ENCODE measurements around the gene KCNMA1. TPM values are rescaled to one million over a fixed set of nuclear protein-coding genes. Genes with fewer than 3 reads are reported as not detected.
"Not testable (repeated sequence)": the region's sequence is repeated elsewhere in the genome, so short reads cannot be mapped to it uniquely, and the experiment has no call there.

Gene KCNMA1
- total and polyA plus RNA-seq, 5 experiments from 2014 or later, result not detected

GRCh38 chr10:77592946-77593636 lies 44.5 kb downstream of the KCNMA1 start:
- H3K36me3 Mint-ChIP-seq, result no peaks in the 10 kb centered on the region
- no peak overlapping the region for H3K27ac Mint-ChIP-seq
- POLR2A ChIA-PET, result no interaction called here
- DNase-seq (no peak), ATAC-seq (no peak)
- no peaks in the 10 kb centered on the region for H3K9me3 Mint-ChIP-seq
- no peaks in the 10 kb centered on the region for H3K4me1 Mint-ChIP-seq
- H3K27me3 Mint-ChIP-seq, result peaks cover 0 to 6% (median 2%) of the 10 kb centered on the region in 5 donors
- no peak overlapping the region for H3K4me3 Mint-ChIP-seq

DNA sequence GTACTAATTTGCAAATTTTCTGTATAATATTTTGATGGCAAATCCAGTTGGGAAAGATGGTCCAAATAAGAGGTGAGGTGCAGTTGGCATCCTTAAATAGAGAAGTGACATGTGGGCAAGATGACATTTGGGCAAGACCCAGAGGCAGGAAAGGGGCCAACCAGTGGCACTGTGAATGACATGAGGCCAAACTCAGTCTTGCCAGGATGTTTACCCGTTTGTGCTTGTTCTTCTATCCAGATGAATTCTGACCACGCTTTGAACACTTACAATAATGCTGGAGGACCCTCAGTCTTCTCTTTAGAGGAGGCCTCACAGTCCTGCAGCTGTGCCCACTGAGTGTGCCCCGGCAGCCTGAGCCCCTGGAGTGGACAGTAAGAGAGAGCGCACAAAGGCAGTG lies 45.1 kb downstream of the KCNMA1 start:
- no peak for ATAC-seq
- H3K27me3 Mint-ChIP-seq, result peaks cover 0 to 6% (median 0%) of the 10 kb centered on the region in 5 donors
- POLR2A ChIA-PET, result no interaction called here
- no peak overlapping the region for H3K4me3 Mint-ChIP-seq
- no peaks in the 10 kb centered on the region for H3K4me1 Mint-ChIP-seq
- DNase-seq, result no peak
- no peaks in the 10 kb centered on the region for H3K36me3 Mint-ChIP-seq
- H3K9me3 Mint-ChIP-seq, result no peaks in the 10 kb centered on the region
- no peak overlapping the region for H3K27ac Mint-ChIP-seq

DNA sequence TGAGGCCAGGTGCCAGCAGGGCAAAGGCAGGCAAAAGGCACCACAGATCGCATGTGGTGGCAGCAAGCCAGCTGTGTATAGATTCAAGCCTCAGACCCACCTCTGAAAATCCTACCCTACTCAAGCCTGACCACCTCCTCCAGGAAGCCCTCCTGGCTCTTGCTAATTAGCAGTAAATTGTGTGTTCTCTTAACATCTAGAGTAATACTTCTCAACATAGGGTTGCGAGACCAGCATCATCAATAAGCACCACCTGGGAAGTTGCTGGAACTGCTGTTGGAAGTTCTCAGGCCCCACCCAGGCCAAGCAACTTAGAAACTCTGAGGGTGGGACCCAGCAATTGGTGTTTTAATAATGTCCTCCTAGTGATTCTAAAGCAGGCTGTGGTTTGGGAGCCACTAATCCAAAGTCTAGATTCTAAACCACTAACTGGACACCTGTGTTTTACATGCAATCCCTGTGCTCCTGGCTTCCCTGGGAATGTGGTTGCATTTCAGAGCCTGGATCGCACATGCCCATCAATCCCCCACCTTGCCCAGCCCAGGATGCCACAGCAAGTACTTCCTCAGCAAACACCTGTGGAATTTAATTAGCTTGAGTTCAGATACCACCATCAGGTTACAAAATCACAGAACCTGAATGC lies 46.2 kb downstream of the KCNMA1 start:
- Mint-ChIP-seq H3K4me3 (no peak overlapping the region), H3K9me3 (no peaks in the 10 kb centered on the region), H3K36me3 (no peaks in the 10 kb centered on the region), H3K27me3 (peaks cover 0 to 6% (median 0%) of the 10 kb centered on the region in 5 donors), H3K27ac (peak overlapping the region in 1 of 10 donors; percentile 9), H3K4me1 (no peaks in the 10 kb centered on the region)
- DNase-seq, result no peak
- ATAC-seq, result no peak
- POLR2A ChIA-PET, result no interaction called here

GRCh38 chr10:77590344-77591237 lies 47.0 kb downstream of the KCNMA1 start:
- H3K4me1 Mint-ChIP-seq, result no peaks in the 10 kb centered on the region
- DNase-seq, result no peak
- no peak overlapping the region for H3K4me3 Mint-ChIP-seq
- peaks cover 0 to 6% (median 0%) of the 10 kb centered on the region in 5 donors for H3K27me3 Mint-ChIP-seq
- POLR2A ChIA-PET, result no interaction called here
- H3K9me3 Mint-ChIP-seq, result no peaks in the 10 kb centered on the region
- no peak overlapping the region for H3K27ac Mint-ChIP-seq
- H3K36me3 Mint-ChIP-seq, result no peaks in the 10 kb centered on the region
- ATAC-seq, result no peak

DNA sequence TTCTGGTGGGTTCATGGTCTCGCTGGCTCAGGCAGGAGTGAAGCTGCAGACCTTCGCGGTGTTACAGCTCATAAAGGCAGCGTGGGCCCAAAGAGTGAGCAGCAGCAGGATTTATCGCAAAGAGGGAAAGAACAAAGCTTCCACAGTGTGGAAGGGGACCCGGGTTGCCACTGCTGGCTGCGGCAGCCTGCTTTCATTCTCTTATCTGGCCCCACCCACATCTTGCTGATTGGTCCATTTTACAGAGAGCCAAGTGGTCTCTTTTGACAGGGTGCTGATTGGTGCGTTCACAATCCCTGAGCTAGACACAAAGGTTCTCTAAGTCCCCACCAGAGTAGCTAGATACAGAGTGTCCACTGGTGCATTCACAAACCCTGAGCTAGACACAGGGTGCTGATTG lies 47.9 kb downstream of the KCNMA1 start:
- H3K27me3 Mint-ChIP-seq, H3K27ac Mint-ChIP-seq, DNase-seq, H3K9me3 Mint-ChIP-seq, H3K4me3 Mint-ChIP-seq, POLR2A ChIA-PET, H3K36me3 Mint-ChIP-seq, ATAC-seq, H3K4me1 Mint-ChIP-seq: not testable (repeated sequence)

- H3K4me3 Mint-ChIP-seq, result no peak overlapping the region
- POLR2A ChIA-PET, result no interaction called here
Observed at GRCh38 chr10:77588886-77589285, 48.7 kb downstream of the KCNMA1 start.

GRCh38 chr10:77587416-77587790 lies 50.2 kb downstream of the KCNMA1 start:
- DNase-seq, result no peak
- H3K4me3 Mint-ChIP-seq, result no peak overlapping the region
- ATAC-seq, result no peak
- POLR2A ChIA-PET, result no interaction called here
- H3K4me1 Mint-ChIP-seq, result no peaks in the 10 kb centered on the region
- H3K27me3 Mint-ChIP-seq, result peaks cover 0 to 4% (median 2%) of the 10 kb centered on the region in 5 donors
- no peaks in the 10 kb centered on the region for H3K36me3 Mint-ChIP-seq
- H3K27ac Mint-ChIP-seq, result no peak overlapping the region
- no peaks in the 10 kb centered on the region for H3K9me3 Mint-ChIP-seq

More at GRCh38 chr10:77588886-77589285, 48.7 kb downstream of the KCNMA1 start:
- DNase-seq (no peak), ATAC-seq (no peak)
- Mint-ChIP-seq H3K4me1 (no peaks in the 10 kb centered on the region), H3K9me3 (no peaks in the 10 kb centered on the region), H3K27ac (no peak overlapping the region), H3K27me3 (peaks cover 0 to 4% (median 2%) of the 10 kb centered on the region in 5 donors), H3K36me3 (no peaks in the 10 kb centered on the region)

DNA sequence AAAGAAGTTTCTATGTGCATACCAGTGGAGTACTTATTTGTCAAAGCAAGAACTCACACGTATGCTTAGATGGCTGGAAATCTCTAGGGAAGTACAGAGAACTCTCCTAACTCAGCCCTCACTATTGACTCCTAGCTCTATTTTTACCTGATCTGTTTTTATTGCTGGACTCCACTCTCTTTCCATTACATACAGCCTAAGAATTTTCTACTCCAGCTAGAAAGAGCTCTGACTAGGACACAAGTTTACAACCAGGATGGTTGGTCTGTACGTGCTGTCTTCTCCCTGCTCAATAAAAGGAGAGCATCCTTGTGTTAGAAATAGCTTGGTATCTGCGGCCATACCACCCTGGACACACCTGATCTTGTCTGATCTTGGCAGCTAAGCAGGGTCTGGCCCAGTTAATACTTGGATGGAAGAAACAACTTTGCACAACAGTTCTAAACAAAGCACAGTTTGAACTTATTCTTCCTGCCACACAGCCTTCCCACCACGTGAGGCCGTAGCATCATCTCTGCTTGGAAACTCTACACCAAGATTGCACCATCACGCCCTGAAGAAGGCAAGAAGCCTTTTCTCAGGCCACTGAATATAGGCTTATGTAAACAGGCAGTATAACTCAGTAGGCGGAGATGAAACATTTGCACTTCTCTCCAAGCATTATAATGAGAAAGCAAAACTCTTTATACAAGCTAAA lies 50.7 kb downstream of the KCNMA1 start:
- no peak overlapping the region for H3K27ac Mint-ChIP-seq
- no peak for DNase-seq
- H3K9me3 Mint-ChIP-seq, result no peaks in the 10 kb centered on the region
- ATAC-seq, result no peak
- peaks cover 0 to 3% (median 0%) of the 10 kb centered on the region in 5 donors for H3K27me3 Mint-ChIP-seq
- H3K4me1 Mint-ChIP-seq, result no peaks in the 10 kb centered on the region
- no peak overlapping the region for H3K4me3 Mint-ChIP-seq
- POLR2A ChIA-PET, result no interaction called here
- no peaks in the 10 kb centered on the region for H3K36me3 Mint-ChIP-seq

DNA sequence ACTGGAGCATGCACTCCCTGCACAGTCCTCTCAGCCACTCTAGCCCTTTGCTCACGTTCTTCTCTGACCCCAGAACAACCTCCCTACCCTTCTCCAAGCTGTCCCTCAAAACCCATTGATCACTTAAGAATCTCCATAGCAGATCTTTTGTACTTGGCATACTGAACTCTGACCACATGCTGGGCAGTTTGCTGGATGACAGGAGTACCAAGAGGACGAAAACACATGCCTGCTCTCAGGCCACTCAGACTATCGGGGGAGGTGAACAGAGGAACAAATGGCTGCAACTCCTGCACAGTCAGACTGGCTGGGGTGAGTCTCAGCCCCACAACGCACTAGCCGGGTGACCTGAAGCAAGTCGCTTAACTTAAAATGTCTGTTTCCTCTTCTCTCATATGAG lies 52.7 kb downstream of the KCNMA1 start:
- Mint-ChIP-seq H3K27ac (no peak overlapping the region), H3K36me3 (no peaks in the 10 kb centered on the region), H3K9me3 (no peaks in the 10 kb centered on the region), H3K27me3 (peaks cover 0 to 2% (median 0%) of the 10 kb centered on the region in 5 donors), H3K4me1 (no peaks in the 10 kb centered on the region), H3K4me3 (no peak overlapping the region)
- DNase-seq, result no peak
- POLR2A ChIA-PET, result no interaction called here
- no peak for ATAC-seq

- POLR2A ChIA-PET, result no interaction called here
- Mint-ChIP-seq H3K36me3 (no peaks in the 10 kb centered on the region), H3K27me3 (peaks cover 0 to 2% (median 0%) of the 10 kb centered on the region in 5 donors), H3K4me3 (no peak overlapping the region), H3K27ac (no peak overlapping the region), H3K9me3 (no peaks in the 10 kb centered on the region), H3K4me1 (no peaks in the 10 kb centered on the region)
- ATAC-seq (no peak), DNase-seq (no peak)
Observed at GRCh38 chr10:77583527-77583926, 54.1 kb downstream of the KCNMA1 start.

DNA sequence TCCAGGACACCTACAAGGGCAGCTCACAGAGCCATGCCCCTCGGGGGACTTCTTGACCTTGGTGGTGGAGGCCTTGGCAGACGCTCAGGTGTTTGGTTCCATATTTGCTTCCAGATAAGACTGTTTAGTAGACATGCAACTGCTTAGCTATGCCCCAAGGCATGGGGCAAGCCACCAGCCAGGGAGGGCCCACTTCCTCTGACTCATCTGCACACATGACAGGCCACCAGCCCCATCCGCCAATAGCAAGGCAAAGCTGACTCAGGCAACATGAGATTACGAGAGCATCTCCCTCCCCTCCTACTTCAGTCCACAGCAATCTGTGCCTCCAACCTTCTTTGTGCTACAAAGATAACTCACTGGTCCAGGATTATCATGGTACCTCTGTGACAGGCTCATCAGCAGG lies 54.9 kb downstream of the KCNMA1 start:
- DNase-seq, result no peak
- no peak for ATAC-seq
- H3K27ac Mint-ChIP-seq, result no peak overlapping the region

GRCh38 chr10:77581738-77582137 lies 55.9 kb downstream of the KCNMA1 start:
- ATAC-seq (no peak), DNase-seq (no peak)
- Mint-ChIP-seq H3K9me3 (no peaks in the 10 kb centered on the region), H3K36me3 (no peaks in the 10 kb centered on the region), H3K4me1 (no peaks in the 10 kb centered on the region), H3K27ac (no peak overlapping the region), H3K4me3 (no peak overlapping the region), H3K27me3 (peaks cover 0 to 2% (median 0%) of the 10 kb centered on the region in 5 donors)
- POLR2A ChIA-PET, result no interaction called here

More for the DNA sequence above, 54.9 kb downstream of the KCNMA1 start:
- peaks cover 0 to 2% (median 0%) of the 10 kb centered on the region in 5 donors for H3K27me3 Mint-ChIP-seq
- H3K4me1 Mint-ChIP-seq, result no peaks in the 10 kb centered on the region
- H3K36me3 Mint-ChIP-seq, result no peaks in the 10 kb centered on the region
- H3K4me3 Mint-ChIP-seq, result no peak overlapping the region
- POLR2A ChIA-PET, result no interaction called here
- no peaks in the 10 kb centered on the region for H3K9me3 Mint-ChIP-seq

GRCh38 chr10:77580482-77580881 lies 57.1 kb downstream of the KCNMA1 start:
- no peaks in the 10 kb centered on the region for H3K9me3 Mint-ChIP-seq
- DNase-seq (no peak), ATAC-seq (no peak)
- no peaks in the 10 kb centered on the region for H3K4me1 Mint-ChIP-seq
- no peaks in the 10 kb centered on the region for H3K36me3 Mint-ChIP-seq
- H3K27ac Mint-ChIP-seq, result no peak overlapping the region
- H3K4me3 Mint-ChIP-seq, result no peak overlapping the region
- peaks cover 0 to 2% (median 0%) of the 10 kb centered on the region in 5 donors for H3K27me3 Mint-ChIP-seq
- POLR2A ChIA-PET, result no interaction called here

Measured in naive thymus-derived CD8-positive, alpha-beta T cell (primary cell).